HepG2 (cell line): ENCODE data around the gene FKBP1B.

Experiments used
- CTCF ChIP-seq: sonication (generic); formaldehyde crosslinking; IDR thresholded peaks from 2 replicates; pipeline ENCODE4 v1.5.0; 2020; ENCODE audit warnings: mild to moderate bottlenecking, missing genetic modification reagents, moderate library complexity
- KDM5A ChIP-seq: fragments of 200-600 bp; sonication (generic); IDR thresholded peaks from 2 replicates; pipeline ENCODE4 v1.7.0; 2018; ENCODE audit warnings: antibody characterized with exemption, mild to moderate bottlenecking, low read length, borderline replicate concordance

- TF ChIP-seq KDM5A (no peak), CTCF (CRISPR knock-in tag) (no peak)
These were observed 9.2 kb downstream of the FKBP1B start for GRCh38 chr2:24058564-24059271.
